Colonic mucosa (tissue), 4 donors: ENCODE results near the gene ID2. TPM values are rescaled to one million over a fixed set of nuclear protein-coding genes. Genes with fewer than 3 reads are reported as not detected.

Experiments used
- DNase-seq: peaks from one replicate; pipeline ENCODE4 v3.0.0-alpha.2; 2020
- H3K27ac ChIP-seq: fragments of 200-600 bp; one replicate; pipeline ENCODE4 v1.8.0; 2021
- H3K27me3 ChIP-seq: fragments of 200-600 bp; one replicate; pipeline ENCODE4 v1.8.0; 2021
- H3K36me3 ChIP-seq: fragments of 200-600 bp; one replicate; pipeline ENCODE4 v1.8.0; 2021
- H3K4me1 ChIP-seq: fragments of 200-600 bp; one replicate; pipeline ENCODE4 v1.8.0; 2021; ENCODE audit warnings: mild to moderate bottlenecking
- H3K4me3 ChIP-seq: fragments of 200-600 bp; one replicate; pipeline ENCODE4 v1.8.0; 2021
- H3K9ac ChIP-seq, 2 donors: one replicate each; pipeline ENCODE4 v1.7.0; 2013; ENCODE audit warnings: control low read depth in 2 of 2, low read depth in 2 of 2, low read length in 2 of 2
- H3K9me3 ChIP-seq: fragments of 200-600 bp; one replicate; pipeline ENCODE4 v1.8.0; 2021
- CTCF ChIP-seq: fragments of 200-600 bp; IDR thresholded peaks from one replicate; pipeline ENCODE4 v1.8.0; 2022; ENCODE audit warnings: antibody characterized with exemption, mild to moderate bottlenecking
- intact Hi-C: fragments of 100-400 bp; cut with DNase I; formaldehyde crosslinking; loops from one replicate; pipeline ENCODE4 v1.14.1; 2022
- total RNA-seq, 2 donors: library from RNA; stranded (reverse); fragmentation: NEBNext Ultra II Directional in 1 of 2; extraction: Animal tissue kit (Norgen Biotek cat#: 25700) in 1 of 2; gene quantifications; one replicate each; pipeline ENCODE4 v1.2.1, GENCODE V29; 2021
- donor health status: healthy.
- donor health status: DM: no; HTN: no; CAD: no.
- donor health status: DM: no; HTN: no; CAD: no.

Gene ID2
- total RNA-seq, 2 donors from 2014 or later: 100.0 to 108 TPM

DNA sequence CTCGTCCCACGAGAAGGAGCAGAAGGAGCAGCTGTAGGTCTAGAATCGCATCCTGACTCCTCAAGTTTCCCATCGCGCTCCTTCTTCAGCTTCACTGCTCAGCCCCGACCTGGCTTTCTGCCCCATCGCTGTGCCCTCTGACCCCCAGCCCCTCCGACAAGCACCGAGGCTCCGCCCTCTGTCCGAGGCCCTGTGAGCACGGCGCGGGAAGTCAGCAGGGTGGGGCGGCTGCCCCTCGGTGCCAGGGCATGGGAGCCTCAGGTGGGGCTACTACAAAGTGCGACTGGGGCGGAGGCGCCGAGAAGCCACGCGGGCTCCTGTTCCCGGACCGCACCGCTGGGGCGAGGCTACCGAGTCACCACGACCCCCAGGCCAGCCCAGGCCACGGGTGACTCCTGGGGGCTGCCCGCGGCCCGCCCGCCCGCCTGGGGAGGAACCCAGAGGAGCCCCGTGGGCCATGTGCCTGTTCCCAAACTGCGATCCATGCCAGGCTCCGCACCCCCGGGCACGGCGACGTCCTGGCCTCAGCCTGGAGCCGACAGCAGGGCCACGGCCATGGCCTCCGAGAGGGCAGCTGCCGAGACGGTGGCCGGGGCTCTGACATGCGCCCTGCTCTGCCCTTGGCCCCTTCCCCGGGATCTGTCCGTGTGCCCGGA is 36.6 kb upstream of the ID2 start:
- Histone ChIP-seq H3K9me3 (no peaks in the 10 kb centered on the region), H3K4me3 (no peak overlapping the region), H3K27me3 (no peaks in the 10 kb centered on the region), H3K27ac (no peak overlapping the region), H3K36me3 (no peaks in the 10 kb centered on the region), H3K4me1 (no peaks in the 10 kb centered on the region), H3K9ac (no peak overlapping the region)
- intact Hi-C loops: no loop called here
- TF ChIP-seq CTCF: no peak
- no peak for DNase-seq

GRCh38 chr2:8646731-8647461 is 35.0 kb upstream of the ID2 start:
- TF ChIP-seq CTCF: no peak
- no peak overlapping the region for H3K4me3 ChIP-seq
- no peak overlapping the region for H3K27ac ChIP-seq
- DNase-seq: no peak
- intact Hi-C loops: no loop called here
- H3K36me3 ChIP-seq: no peaks in the 10 kb centered on the region
- H3K4me1 ChIP-seq: no peaks in the 10 kb centered on the region
- H3K27me3 ChIP-seq: no peaks in the 10 kb centered on the region
- no peak overlapping the region for H3K9ac ChIP-seq
- H3K9me3 ChIP-seq: no peaks in the 10 kb centered on the region

- H3K4me1 ChIP-seq: no peaks in the 10 kb centered on the region
- no peak overlapping the region for H3K4me3 ChIP-seq
- H3K27me3 ChIP-seq: no peaks in the 10 kb centered on the region
- no peaks in the 10 kb centered on the region for H3K9me3 ChIP-seq
- no peak overlapping the region for H3K27ac ChIP-seq
- intact Hi-C loops: no loop called here
- no peak for TF ChIP-seq CTCF
- H3K36me3 ChIP-seq: no peaks in the 10 kb centered on the region
- no peak for DNase-seq
- no peak overlapping the region for H3K9ac ChIP-seq
These were observed 34.4 kb upstream of the ID2 start for GRCh38 chr2:8647462-8647857.

GRCh38 chr2:8648441-8649213 is 33.2 kb upstream of the ID2 start:
- TF ChIP-seq CTCF: no peak
- H3K9ac ChIP-seq: no peak overlapping the region
- H3K4me1 ChIP-seq: no peaks in the 10 kb centered on the region
- intact Hi-C loops: no loop called here
- no peaks in the 10 kb centered on the region for H3K27me3 ChIP-seq
- no peak for DNase-seq
- H3K27ac ChIP-seq: no peak overlapping the region
- no peaks in the 10 kb centered on the region for H3K36me3 ChIP-seq
- H3K9me3 ChIP-seq: no peaks in the 10 kb centered on the region
- H3K4me3 ChIP-seq: no peak overlapping the region

DNA sequence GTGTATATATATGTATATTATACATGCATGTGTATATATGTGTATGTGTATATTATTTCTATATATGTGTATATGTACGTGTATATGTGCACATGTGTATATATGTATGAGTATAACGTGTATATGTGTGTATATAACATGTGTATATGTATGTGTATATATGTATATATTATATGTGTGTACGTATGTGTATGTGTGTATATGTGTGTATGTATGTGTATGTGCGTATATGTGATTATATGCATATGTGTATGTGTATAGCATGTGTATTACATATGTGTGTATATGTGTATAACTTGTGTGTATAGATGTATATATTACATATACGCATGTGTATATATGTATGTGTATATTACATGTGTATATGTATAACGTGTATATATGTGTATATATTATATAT is 32.1 kb upstream of the ID2 start:
- Histone ChIP-seq H3K27ac (no peak overlapping the region), H3K9ac (no peak overlapping the region), H3K36me3 (no peaks in the 10 kb centered on the region), H3K27me3 (no peaks in the 10 kb centered on the region), H3K9me3 (no peaks in the 10 kb centered on the region), H3K4me1 (no peaks in the 10 kb centered on the region), H3K4me3 (no peak overlapping the region)
- no peak for TF ChIP-seq CTCF
- DNase-seq: no peak
- intact Hi-C loops: no loop called here
